HG02943 (cell line): ENCODE results near the gene PCBP4.
"Not testable (repeated sequence)": the region's sequence is repeated elsewhere in the genome, so short reads cannot be mapped to it uniquely, and the experiment has no call there.

ENCODE experiments used
- ATAC-seq: cut with Tn5 transposase; IDR thresholded peaks from one replicate; pipeline ENCODE4 v1.9.1; 2021; ENCODE audit warnings: mild to moderate bottlenecking, low read depth, moderate library complexity; ENCODE audit not compliant: unreplicated experiment

Gene PCBP4

GRCh38 chr3:51995346-51996163, 28.3 kb upstream of the PCBP4 start, which contains the start of gene RPL29:
Gene RPL29 (minus strand): TSS chr3:51995895. CDS start chr3:51995461, 434 bp downstream.
- ATAC-seq, result peak; percentile 75

DNA sequence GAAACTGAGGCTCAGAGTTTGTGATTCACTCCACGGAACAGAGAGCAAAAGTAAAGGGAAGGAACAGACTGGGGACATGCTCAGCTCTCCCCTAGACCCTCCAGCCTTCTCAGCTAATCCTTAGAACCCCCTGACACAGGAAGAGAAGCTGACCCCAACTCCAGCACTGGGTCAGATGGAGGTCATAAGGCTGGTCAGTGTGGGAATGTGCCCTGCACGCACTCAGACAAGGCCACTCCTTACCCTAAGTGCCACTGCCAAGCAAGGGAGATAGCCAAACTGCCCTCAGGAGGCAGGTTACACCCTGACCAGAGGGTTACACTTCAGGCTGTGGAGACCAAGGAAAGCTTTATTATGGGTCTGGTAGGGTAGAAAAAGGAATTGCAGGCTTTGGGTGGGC, 27.3 kb upstream of the PCBP4 start:
- ATAC-seq, result no peak

DNA sequence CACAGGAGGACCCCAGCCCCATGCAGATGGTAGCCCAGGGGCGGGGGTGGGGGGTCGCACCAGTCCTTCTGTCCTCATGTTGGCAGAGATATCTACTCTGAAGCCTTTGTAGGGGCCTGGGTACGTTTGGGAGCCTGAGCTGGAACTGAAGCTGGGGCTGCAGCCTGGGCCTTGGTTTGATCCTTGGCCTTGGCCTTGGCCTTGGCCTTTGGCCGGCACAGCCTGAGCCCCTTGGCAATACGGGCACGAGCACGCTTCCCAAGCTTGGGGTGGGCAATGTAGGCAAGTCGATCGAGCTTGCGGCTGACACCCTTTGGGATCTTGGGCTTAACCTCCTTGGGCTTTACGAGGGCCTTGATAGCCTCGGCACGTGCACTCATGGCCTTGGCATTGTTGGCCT, 26.4 kb upstream of the PCBP4 start:
- not testable (repeated sequence) for ATAC-seq

GRCh38 chr3:51992017-51992682, 24.9 kb upstream of the PCBP4 start:
- ATAC-seq, result no peak

GRCh38 chr3:51990501-51990971, 23.3 kb upstream of the PCBP4 start:
- not testable (repeated sequence) for ATAC-seq

DNA sequence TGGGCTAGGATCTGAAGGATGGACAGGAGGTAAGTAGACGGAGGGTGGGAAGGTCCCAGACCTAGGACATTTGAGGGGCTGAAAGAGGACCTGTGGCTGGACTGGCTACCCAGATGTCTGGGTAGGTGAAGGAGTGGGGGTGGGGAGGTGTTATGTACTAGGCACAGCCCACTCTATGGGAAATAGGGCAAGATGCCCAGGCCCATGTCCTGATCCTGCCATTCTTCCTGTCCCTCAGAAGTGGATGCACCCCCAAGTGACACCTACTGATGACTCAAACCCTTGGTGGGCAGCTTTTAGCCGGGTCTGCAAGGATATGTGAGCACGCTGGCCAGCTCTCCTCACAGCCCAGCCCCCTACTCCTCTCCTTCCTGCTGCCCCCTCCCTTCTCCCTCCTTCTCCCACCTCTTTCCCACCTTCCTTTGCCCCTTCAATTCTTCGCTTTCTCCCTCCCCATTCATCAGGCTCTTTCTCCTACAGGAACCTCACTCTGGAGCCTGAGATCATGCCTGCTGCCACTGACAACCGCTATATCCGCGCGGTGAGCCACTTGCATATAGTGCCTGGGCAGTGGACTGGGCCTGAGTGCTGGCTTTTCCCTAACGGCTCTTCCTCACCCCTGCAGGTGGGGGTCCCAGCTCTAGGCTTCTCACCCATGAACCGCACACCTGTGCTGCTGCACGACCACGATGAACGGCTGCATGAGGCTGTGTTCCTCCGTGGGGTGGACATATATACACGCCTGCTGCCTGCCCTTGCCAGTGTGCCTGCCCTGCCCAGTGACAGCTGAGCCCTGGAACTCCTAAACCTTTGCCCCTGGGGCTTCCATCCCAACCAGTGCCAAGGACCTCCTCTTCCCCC, 21.3 kb upstream of the PCBP4 start:
- no peak for ATAC-seq

GRCh38 chr3:51987568-51987967, 20.3 kb upstream of the PCBP4 start:
- ATAC-seq, result no peak

DNA sequence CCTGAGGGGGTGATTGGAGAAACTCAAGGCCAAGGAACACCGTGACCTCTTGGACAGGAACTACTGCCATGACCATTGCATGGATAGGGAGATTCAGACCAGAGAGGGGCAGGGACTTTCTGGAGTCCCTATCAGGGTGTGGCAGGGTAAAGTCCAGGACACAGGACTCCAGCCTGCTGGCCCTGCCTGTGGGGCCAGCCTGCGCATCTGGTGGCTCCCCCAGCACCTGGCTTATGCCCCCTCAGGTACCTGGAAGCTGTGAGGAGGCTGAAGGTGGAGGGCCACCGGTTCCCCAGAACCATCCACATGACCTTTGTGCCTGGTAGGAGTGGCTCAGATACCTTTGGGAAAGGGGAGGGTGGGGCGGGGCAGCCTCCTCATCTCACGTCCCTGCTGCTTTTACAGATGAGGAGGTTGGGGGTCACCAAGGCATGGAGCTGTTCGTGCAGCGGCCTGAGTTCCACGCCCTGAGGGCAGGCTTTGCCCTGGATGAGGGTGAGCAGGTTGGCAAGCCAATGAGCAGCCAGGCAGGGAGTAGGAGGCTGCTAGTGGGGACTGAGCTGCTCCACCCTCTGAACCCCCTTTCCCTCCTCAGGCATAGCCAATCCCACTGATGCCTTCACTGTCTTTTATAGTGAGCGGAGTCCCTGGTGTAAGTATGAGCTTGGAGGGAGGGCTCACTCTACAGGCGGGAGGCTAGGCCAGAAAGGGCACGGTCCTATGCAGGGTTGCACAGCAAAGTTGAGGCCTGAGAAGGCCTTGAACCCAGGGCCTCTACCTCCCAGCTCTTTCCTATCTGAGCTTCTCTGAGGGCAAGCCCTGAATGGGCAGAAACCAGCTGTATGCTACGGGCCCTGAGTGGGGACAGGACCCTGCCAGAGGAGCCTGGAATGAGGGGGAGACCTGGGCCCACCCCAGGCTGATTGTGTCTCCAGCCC, 19.0 kb upstream of the PCBP4 start:
- no peak for ATAC-seq

DNA sequence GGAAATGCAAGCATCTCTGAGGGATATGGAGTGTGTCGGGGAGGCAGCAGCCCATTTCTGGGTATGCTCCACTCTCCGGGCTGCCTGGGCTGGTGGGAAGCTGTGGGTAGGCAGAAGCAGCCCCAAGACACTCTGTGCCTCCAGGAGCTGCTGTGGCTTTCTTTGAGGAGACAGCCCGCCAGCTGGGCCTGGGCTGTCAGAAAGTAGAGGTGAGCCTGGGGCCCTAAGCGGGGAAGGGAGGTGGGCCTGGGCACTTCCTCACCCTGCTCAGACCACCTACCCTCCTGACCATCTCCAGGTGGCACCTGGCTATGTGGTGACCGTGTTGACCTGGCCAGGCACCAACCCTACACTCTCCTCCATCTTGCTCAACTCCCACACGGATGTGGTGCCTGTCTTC, 17.8 kb upstream of the PCBP4 start:
- ATAC-seq, result no peak

DNA sequence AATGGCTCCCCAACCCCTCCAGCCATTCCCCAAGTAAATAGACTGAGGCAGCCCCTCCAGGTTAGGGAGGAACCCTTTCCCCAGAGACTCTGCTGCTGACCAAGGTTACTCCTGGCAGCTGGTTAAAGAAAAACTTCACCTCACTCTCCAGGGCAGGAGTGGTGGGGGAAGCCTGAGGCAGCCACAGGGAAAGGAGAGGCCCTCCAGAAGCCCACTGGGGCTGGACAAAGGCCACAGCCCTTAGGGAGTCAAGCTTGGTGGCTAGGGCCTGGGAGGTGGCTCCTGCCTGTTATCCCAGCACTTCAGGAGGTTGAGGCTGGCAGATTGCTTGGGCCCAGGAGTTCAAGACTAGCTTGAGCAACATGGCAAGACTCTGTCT, 17.0 kb upstream of the PCBP4 start:
- ATAC-seq, result no peak

DNA sequence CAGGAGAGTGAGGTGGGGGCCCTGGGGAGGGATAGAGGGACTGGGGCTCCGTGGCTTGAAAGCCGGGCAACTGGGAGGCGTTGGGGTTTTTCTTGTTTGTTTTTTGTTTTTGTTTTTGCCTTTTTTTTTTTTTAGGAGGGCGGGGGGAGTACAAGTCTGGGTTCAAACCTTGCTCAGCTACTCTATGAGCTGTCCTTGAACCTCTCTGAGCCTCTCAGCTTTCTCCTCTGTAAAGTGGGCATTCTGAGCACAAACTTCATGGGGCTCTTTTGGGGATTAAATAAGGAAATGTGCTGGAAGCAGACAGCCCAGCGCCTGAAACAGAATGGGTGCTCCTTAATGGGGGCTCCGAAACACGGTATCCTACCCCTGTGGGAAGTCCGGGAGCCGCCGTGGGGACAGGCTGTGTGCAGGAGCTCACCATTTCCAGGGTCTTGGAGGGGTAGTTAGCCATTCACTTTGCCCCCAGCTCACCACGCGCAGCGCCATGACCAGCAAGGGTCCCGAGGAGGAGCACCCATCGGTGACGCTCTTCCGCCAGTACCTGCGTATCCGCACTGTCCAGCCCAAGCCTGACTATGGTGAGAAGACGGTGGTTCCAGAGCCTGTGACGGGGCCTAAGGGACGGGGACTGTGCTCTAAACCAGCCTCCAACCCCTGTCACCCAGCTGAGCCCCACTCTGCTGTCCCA, 16.5 kb upstream of the PCBP4 start:
- no peak for ATAC-seq

GRCh38 chr3:51982838-51983577, 15.8 kb upstream of the PCBP4 start, which contains the start of gene ACY1:
Gene ACY1 (plus strand): TSS chr3:51983535. CDS start chr3:51984065, 530 bp downstream.
- peak; percentile 52 for ATAC-seq

GRCh38 chr3:51982352-51982837, 15.1 kb upstream of the PCBP4 start:
- ATAC-seq, result peak; percentile 40

- no peak for ATAC-seq
These were observed 13.0 kb upstream of the PCBP4 start for GRCh38 chr3:51980253-51980652.

GRCh38 chr3:51978143-51978502, 10.9 kb upstream of the PCBP4 start:
- no peak for ATAC-seq

DNA sequence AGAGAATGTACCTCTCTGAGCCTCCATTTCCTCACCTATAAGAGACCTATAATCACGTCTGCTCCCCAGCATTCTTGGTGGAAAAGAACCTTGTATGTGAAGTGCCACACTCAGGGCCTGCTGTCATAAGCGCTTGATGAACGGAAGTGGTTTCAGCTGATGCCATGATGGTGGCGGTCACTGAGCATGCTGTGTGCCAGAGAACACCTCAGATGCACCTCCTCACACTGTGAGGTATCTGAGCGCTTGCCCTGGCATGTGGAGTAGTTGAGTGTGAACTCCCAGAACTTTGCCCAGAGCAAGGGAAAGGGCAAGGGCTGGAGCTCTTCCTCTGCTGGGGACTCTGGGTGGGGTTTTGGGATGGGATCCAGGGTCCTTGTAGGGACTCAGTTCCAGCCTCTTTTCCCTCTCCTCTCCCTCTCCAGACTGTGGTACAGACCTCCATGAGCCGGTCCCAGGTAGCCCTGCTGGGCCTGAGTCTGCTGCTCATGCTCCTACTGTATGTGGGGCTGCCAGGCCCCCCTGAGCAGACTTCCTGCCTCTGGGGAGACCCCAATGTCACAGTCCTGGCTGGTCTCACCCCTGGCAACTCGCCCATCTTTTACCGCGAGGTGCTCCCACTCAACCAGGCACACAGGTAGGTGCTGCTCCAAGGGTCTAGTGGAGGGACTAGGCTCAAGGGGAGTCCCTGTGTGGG, 10.3 kb upstream of the PCBP4 start:
- ATAC-seq, result no peak

DNA sequence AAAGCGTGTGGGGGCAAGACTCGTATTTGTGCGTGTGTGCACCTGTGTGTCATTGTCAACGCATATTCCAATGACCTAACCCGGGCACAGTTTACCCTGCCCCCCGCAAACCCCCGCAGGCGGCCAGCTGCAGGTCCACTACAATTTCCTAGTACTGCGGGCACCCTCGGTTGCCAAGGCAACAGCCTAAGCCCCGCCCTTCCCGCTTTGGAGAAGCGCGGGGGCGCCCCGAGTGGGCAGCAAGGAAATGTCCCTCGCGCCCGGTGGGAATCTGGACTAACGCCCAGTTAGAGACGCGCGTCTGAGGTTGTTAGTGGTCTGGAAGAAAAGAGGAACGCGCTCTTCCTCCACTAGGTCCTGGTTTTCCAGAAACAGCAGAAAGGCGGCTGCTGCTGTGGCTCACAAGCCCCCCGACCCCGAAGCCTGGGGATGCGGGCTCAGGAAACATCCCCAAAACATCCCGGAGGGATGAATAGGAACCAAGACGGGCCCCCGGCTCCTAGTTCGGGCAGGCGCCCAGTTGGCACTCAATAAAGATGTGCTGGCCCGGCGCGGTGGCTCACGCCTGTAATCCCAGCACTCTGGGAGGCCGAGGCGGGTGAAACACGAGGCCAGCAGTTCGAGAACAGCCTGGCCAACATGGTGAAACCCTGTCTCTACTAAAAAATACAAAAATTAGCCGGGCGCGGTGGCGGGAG, 8.7 kb upstream of the PCBP4 start:
- no peak for ATAC-seq
